Stimulated activated CD4-positive, alpha-beta T cell treated with anti-CD3 and anti-CD28 coated beads, Interleukin-1b, Interleukin-23, amount 100 ng/mL, for 48 hours (primary cell): ENCODE measurements around the gene RBM5.

Experiments
- DNase-seq: peaks from one replicate; pipeline ENCODE4 v3.0.0-alpha.2; 2020

Gene RBM5

GRCh38 chr3:50163572-50164455 lies 75.1 kb downstream of the RBM5 start:
- no peak for DNase-seq

- no peak for DNase-seq
Observed at GRCh38 chr3:50164481-50164880, 75.8 kb downstream of the RBM5 start.

- DNase-seq: no peak
Observed at GRCh38 chr3:50164984-50165909, 76.5 kb downstream of the RBM5 start.

- DNase-seq: no peak
Observed at GRCh38 chr3:50165910-50166538, 77.3 kb downstream of the RBM5 start.

GRCh38 chr3:50166620-50167019 lies 77.9 kb downstream of the RBM5 start:
- DNase-seq: no peak

- DNase-seq: no peak
Observed at GRCh38 chr3:50167069-50167840, 78.5 kb downstream of the RBM5 start.

GRCh38 chr3:50167841-50168209 lies 79.1 kb downstream of the RBM5 start:
- DNase-seq: no peak

- no peak for DNase-seq
Observed at GRCh38 chr3:50168388-50168787, 79.7 kb downstream of the RBM5 start.
